ENCODE data around the gene FMN1.

FMN1 gene

DNA sequence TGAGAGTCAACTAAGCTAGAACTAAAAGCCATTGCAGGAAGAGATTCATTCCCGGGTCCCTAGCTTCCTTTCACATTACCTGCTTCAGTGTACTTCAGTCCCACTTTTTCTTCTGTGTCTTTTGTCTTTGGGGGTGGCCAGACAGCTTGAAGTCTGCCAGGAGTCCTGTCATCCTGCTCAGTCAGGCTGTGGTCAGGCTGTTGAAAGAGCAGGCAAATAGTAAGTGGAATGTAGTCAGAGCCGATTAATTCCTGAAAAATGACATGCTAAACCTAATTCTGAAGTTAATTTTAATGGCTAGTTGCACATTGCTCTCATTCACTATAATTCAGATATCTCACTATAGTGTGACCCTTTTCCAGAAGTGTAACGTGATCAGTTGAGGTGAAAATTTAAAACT is 129.6 kb downstream of the FMN1 start:
- peaks cover 8% of the 10 kb centered on the region for H3K79me1 ChIP-seq (ENCODE audit: low read length)
- WGBS (ENCODE audit: extremely low coverage, insufficient coverage, insufficient read length) = no CpG with 5 or more reads among the region's 3 CpGs

DNA sequence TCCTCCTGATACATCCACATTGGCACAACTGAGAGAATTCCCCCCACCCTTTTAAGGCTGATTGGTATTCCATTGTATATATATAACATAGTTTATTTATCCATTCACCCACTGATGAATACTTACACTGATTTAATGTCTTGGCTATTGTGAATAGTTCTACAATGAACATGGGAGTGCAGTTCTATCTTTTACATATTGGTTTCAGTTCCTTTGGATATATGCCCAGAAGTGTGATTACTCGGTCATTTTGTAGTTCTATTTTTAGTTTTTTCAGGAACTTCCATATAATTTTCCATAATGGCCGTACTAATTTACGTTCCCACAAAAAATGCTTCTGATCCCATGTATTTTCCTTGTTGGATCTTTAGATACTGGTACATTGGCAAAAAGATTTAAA is 135.3 kb downstream of the FMN1 start:
- no peak overlapping the region for H3K9ac ChIP-seq (ENCODE audit: low read length)
- no peaks in the 10 kb centered on the region for H3K27me3 ChIP-seq (ENCODE audit: insufficient read depth, low read length)
- H4K91ac ChIP-seq (ENCODE audit: low read depth, low read length) = no peak overlapping the region
- H3K4me2 ChIP-seq (ENCODE audit: low read length) = no peak overlapping the region
- no peak overlapping the region for H3K27ac ChIP-seq (ENCODE audit: low read depth, low read length)
- no peak overlapping the region for H3K14ac ChIP-seq (ENCODE audit: low read length)
- H2BK120ac ChIP-seq (ENCODE audit: insufficient read depth, low read length, poor library complexity) = no peak overlapping the region
- no peak overlapping the region for H2BK5ac ChIP-seq (ENCODE audit: low read depth, low read length, poor library complexity)
- no peak overlapping the region for H4K12ac ChIP-seq (ENCODE audit: low read depth, low read length)
- no peak overlapping the region for H3K18ac ChIP-seq (ENCODE audit: low read length)
- H3K9me3 ChIP-seq (ENCODE audit: insufficient read depth, low read depth, low read length) = no peaks in the 10 kb centered on the region
- DNase-seq = no peak
- WGBS (ENCODE audit: extremely low coverage, insufficient coverage, insufficient read length) = no CpG with 5 or more reads among the region's 3 CpGs
- no peak overlapping the region for H2AFZ ChIP-seq (ENCODE audit: insufficient read depth, low read length, poor library complexity)
- no peak overlapping the region for H2AK5ac ChIP-seq (ENCODE audit: low read length)
- H3K4ac ChIP-seq (ENCODE audit: low read depth, low read length) = no peak overlapping the region
- H4K8ac ChIP-seq (ENCODE audit: low read depth, low read length) = no peak overlapping the region
- no peaks in the 10 kb centered on the region for H3K79me2 ChIP-seq (ENCODE audit: control insufficient read depth, insufficient read depth, low read length, poor library complexity)
- no peaks in the 10 kb centered on the region for H3K79me1 ChIP-seq (ENCODE audit: low read length)
- H3K4me3 ChIP-seq (ENCODE audit: low read depth, low read length) = no peak overlapping the region
- H3K4me1 ChIP-seq (ENCODE audit: control insufficient read depth in 1 of 2, insufficient read depth in 2 of 2, low read length in 2 of 2) = no peaks in the 10 kb centered on the region
- H3K23ac ChIP-seq (ENCODE audit: low read length) = no peak overlapping the region
- no peak overlapping the region for H2BK12ac ChIP-seq (ENCODE audit: low read length)
- H3K36me3 ChIP-seq (ENCODE audit: control insufficient read depth in 1 of 2, insufficient read depth in 2 of 2, low read length in 2 of 2) = no peaks in the 10 kb centered on the region

More for the DNA sequence above, 129.6 kb downstream of the FMN1 start:
- Histone ChIP-seq H3K4me2 (ENCODE audit: low read length) (no peak overlapping the region), H3K14ac (ENCODE audit: low read length) (no peak overlapping the region), H3K4me3 (ENCODE audit: low read depth, low read length) (no peak overlapping the region), H3K27me3 (ENCODE audit: insufficient read depth, low read length) (no peaks in the 10 kb centered on the region), H3K36me3 (ENCODE audit: control insufficient read depth in 1 of 2, insufficient read depth in 2 of 2, low read length in 2 of 2) (no peaks in the 10 kb centered on the region), H3K4me1 (ENCODE audit: control insufficient read depth in 1 of 2, insufficient read depth in 2 of 2, low read length in 2 of 2) (peaks cover 21 to 26% of the 10 kb centered on the region in 2 experiments), H2AK5ac (ENCODE audit: low read length) (no peak overlapping the region), H3K9me3 (ENCODE audit: insufficient read depth, low read depth, low read length) (no peaks in the 10 kb centered on the region), H2BK12ac (ENCODE audit: low read length) (no peak overlapping the region), H3K79me2 (ENCODE audit: control insufficient read depth, insufficient read depth, low read length, poor library complexity) (no peaks in the 10 kb centered on the region), H3K4ac (ENCODE audit: low read depth, low read length) (no peak overlapping the region), H3K23ac (ENCODE audit: low read length) (no peak overlapping the region), H3K9ac (ENCODE audit: low read length) (no peak overlapping the region), H2AFZ (ENCODE audit: insufficient read depth, low read length, poor library complexity) (no peak overlapping the region), H4K91ac (ENCODE audit: low read depth, low read length) (no peak overlapping the region), H2BK120ac (ENCODE audit: insufficient read depth, low read length, poor library complexity) (no peak overlapping the region), H3K18ac (ENCODE audit: low read length) (no peak overlapping the region), H4K8ac (ENCODE audit: low read depth, low read length) (no peak overlapping the region), H2BK5ac (ENCODE audit: low read depth, low read length, poor library complexity) (no peak overlapping the region), H4K12ac (ENCODE audit: low read depth, low read length) (no peak overlapping the region), H3K27ac (ENCODE audit: low read depth, low read length) (no peak overlapping the region)
- DNase-seq = no peak

DNA sequence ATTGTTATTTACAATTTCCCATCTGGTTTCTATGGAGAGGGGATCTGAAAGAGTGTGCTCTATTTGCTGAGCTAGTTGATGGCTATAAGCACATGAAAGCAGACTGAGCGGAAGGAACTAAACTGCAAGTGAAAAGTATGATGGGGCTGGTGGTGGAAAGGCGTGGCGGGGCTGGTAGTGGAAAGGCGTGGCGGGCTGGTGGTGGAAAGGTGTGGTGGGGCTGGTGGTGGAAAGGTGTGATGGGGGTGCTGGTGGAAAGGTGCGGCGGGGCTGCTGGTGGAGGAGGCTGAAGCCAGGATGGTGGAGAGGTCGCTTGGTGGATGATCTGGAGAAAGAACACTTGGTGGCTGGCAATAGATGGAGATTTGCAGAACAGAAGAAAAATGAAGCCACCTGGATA is 136.7 kb downstream of the FMN1 start:
- Histone ChIP-seq H3K27ac (ENCODE audit: low read depth, low read length) (no peak overlapping the region), H3K4me1 (ENCODE audit: control insufficient read depth in 1 of 2, insufficient read depth in 2 of 2, low read length in 2 of 2) (no peaks in the 10 kb centered on the region), H3K9ac (ENCODE audit: low read length) (no peak overlapping the region), H3K4ac (ENCODE audit: low read depth, low read length) (no peak overlapping the region), H3K14ac (ENCODE audit: low read length) (no peak overlapping the region), H3K4me2 (ENCODE audit: low read length) (no peak overlapping the region), H2BK120ac (ENCODE audit: insufficient read depth, low read length, poor library complexity) (no peak overlapping the region), H3K9me3 (ENCODE audit: insufficient read depth, low read depth, low read length) (peaks cover 2% of the 10 kb centered on the region), H3K79me1 (ENCODE audit: low read length) (no peaks in the 10 kb centered on the region), H3K18ac (ENCODE audit: low read length) (no peak overlapping the region), H3K4me3 (ENCODE audit: low read depth, low read length) (no peak overlapping the region), H2BK12ac (ENCODE audit: low read length) (no peak overlapping the region), H3K23ac (ENCODE audit: low read length) (no peak overlapping the region), H4K12ac (ENCODE audit: low read depth, low read length) (no peak overlapping the region), H2AFZ (ENCODE audit: insufficient read depth, low read length, poor library complexity) (no peak overlapping the region), H2BK5ac (ENCODE audit: low read depth, low read length, poor library complexity) (no peak overlapping the region), H2AK5ac (ENCODE audit: low read length) (no peak overlapping the region), H3K27me3 (ENCODE audit: insufficient read depth, low read length) (no peaks in the 10 kb centered on the region), H3K36me3 (ENCODE audit: control insufficient read depth in 1 of 2, insufficient read depth in 2 of 2, low read length in 2 of 2) (no peaks in the 10 kb centered on the region), H4K8ac (ENCODE audit: low read depth, low read length) (no peak overlapping the region), H4K91ac (ENCODE audit: low read depth, low read length) (no peak overlapping the region), H3K79me2 (ENCODE audit: control insufficient read depth, insufficient read depth, low read length, poor library complexity) (no peaks in the 10 kb centered on the region)
- no CpG with 5 or more reads among the region's 8 CpGs for WGBS (ENCODE audit: extremely low coverage, insufficient coverage, insufficient read length)
- DNase-seq = no peak

DNA sequence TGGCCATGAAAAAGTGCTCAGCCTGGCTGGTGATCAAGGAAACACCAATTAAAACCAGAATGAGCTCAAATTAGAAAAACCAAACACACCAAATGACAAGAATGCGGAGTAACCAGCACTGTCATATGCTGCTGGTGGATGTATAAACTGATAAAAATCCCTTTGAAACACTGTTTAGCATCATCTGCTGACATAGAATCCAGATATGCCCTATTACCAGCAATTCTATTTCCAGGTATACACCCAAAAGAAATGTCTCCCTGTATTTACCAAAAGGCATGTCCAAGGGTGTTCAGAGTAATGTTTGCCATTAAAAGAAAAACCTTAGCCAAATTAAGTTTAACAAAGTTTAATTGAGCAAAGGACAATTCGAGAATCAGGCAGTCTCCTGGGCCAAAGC is 138.6 kb downstream of the FMN1 start:
- Histone ChIP-seq H2BK12ac (ENCODE audit: low read length) (no peak overlapping the region), H3K79me1 (ENCODE audit: low read length) (no peaks in the 10 kb centered on the region)
- WGBS (ENCODE audit: extremely low coverage, insufficient coverage, insufficient read length) = no CpG with 5 or more reads among the region's 2 CpGs

More for the DNA sequence above, 138.6 kb downstream of the FMN1 start:
- H3K4me2 ChIP-seq (ENCODE audit: low read length) = no peak overlapping the region
- no peak overlapping the region for H3K23ac ChIP-seq (ENCODE audit: low read length)
- H2AFZ ChIP-seq (ENCODE audit: insufficient read depth, low read length, poor library complexity) = no peak overlapping the region
- H2BK5ac ChIP-seq (ENCODE audit: low read depth, low read length, poor library complexity) = no peak overlapping the region
- no peak overlapping the region for H4K91ac ChIP-seq (ENCODE audit: low read depth, low read length)
- no peak overlapping the region for H4K12ac ChIP-seq (ENCODE audit: low read depth, low read length)
- no peak overlapping the region for H3K4me3 ChIP-seq (ENCODE audit: low read depth, low read length)
- no peak overlapping the region for H4K8ac ChIP-seq (ENCODE audit: low read depth, low read length)
- no peak overlapping the region for H2AK5ac ChIP-seq (ENCODE audit: low read length)
- no peak overlapping the region for H3K14ac ChIP-seq (ENCODE audit: low read length)
- H3K36me3 ChIP-seq (ENCODE audit: control insufficient read depth in 1 of 2, insufficient read depth in 2 of 2, low read length in 2 of 2) = peaks cover 0 to 1% of the 10 kb centered on the region in 2 experiments
- peaks cover 4% of the 10 kb centered on the region for H3K9me3 ChIP-seq (ENCODE audit: insufficient read depth, low read depth, low read length)
- no peak overlapping the region for H2BK120ac ChIP-seq (ENCODE audit: insufficient read depth, low read length, poor library complexity)
- H3K18ac ChIP-seq (ENCODE audit: low read length) = no peak overlapping the region
- no peak overlapping the region for H3K27ac ChIP-seq (ENCODE audit: low read depth, low read length)
- peak in 1 of 2 donors; percentile 39 for DNase-seq
- H3K4ac ChIP-seq (ENCODE audit: low read depth, low read length) = no peak overlapping the region
- no peaks in the 10 kb centered on the region for H3K79me2 ChIP-seq (ENCODE audit: control insufficient read depth, insufficient read depth, low read length, poor library complexity)
- H3K9ac ChIP-seq (ENCODE audit: low read length) = no peak overlapping the region
- H3K27me3 ChIP-seq (ENCODE audit: insufficient read depth, low read length) = no peaks in the 10 kb centered on the region
- H3K4me1 ChIP-seq (ENCODE audit: control insufficient read depth in 1 of 2, insufficient read depth in 2 of 2, low read length in 2 of 2) = no peaks in the 10 kb centered on the region
